Activated CD4-positive, alpha-beta T cell treated with anti-CD3 and anti-CD28 coated beads, Interleukin-2, amount 10 ng/mL, durations not matched to agents 24 days and 14 days (primary cell): ENCODE data around the gene ZNF799. TPM values are rescaled to one million over a fixed set of nuclear protein-coding genes. Genes with fewer than 3 reads are reported as not detected.

Source experiments
- total RNA-seq: library from RNA; stranded (reverse); gene quantifications from 2 replicates; pipeline ENCODE4 v1.2.3, GENCODE V29; 2022

The ZNF799 gene
- total RNA-seq, 1 donor from 2014 or later = 4.0 TPM

Other genes with a start within 250 kb of the ZNF799 start
- 3.0 and 3.7 TPM in 2 replicates for gene ZNF625, start 244.5 kb downstream of the ZNF799 start, total RNA-seq
- 9.4 and 10.3 TPM in 2 replicates for gene ZNF136, start 238.2 kb downstream of the ZNF799 start, total RNA-seq
- gene ZNF44, start 106.4 kb downstream of the ZNF799 start, total RNA-seq = 8.4 TPM in 2 replicates
- 2.9 and 3.0 TPM in 2 replicates for gene ZNF563, start 67.6 kb downstream of the ZNF799 start, total RNA-seq
- 0.56 and 1.2 TPM in 2 replicates for gene ZNF442, start 35.6 kb downstream of the ZNF799 start, total RNA-seq
- 4.8 and 5.7 TPM in 2 replicates for gene ZNF443, start 39.8 kb upstream of the ZNF799 start, total RNA-seq
- 1.3 and 1.5 TPM in 2 replicates for gene ZNF709, start 83.5 kb upstream of the ZNF799 start, total RNA-seq
- 5.6 and 7.0 TPM in 2 replicates for gene ZNF564, start 150.2 kb upstream of the ZNF799 start, total RNA-seq
- 8.7 and 9.0 TPM in 2 replicates for gene ZNF490, start 209.5 kb upstream of the ZNF799 start, total RNA-seq
- gene ZNF791, start 209.6 kb upstream of the ZNF799 start, total RNA-seq = 22.3 and 26.6 TPM in 2 replicates